TTC549 (cell line): ENCODE measurements around the gene PRR5.

Experiments used
- FAIRE-seq: peaks from 2 replicates; lab custom pipeline; 2012; peaks lifted over from hg19 to GRCh38; lab: Jason Lieb, UNC

Gene PRR5

GRCh38 chr22:44758344-44758973, 56.5 kb downstream of the PRR5 start:
- FAIRE-seq: no peak

GRCh38 chr22:44759001-44759400, 57.0 kb downstream of the PRR5 start:
- FAIRE-seq: no peak

GRCh38 chr22:44759430-44760310, 57.7 kb downstream of the PRR5 start:
- FAIRE-seq: no peak

- FAIRE-seq: no peak
These were observed 58.5 kb downstream of the PRR5 start for GRCh38 chr22:44760476-44760875.

- no peak for FAIRE-seq
These were observed 59.0 kb downstream of the PRR5 start for GRCh38 chr22:44761025-44761424.

GRCh38 chr22:44764373-44764772, 62.4 kb downstream of the PRR5 start:
- FAIRE-seq: no peak

GRCh38 chr22:44764974-44765373, 63.0 kb downstream of the PRR5 start:
- no peak for FAIRE-seq

GRCh38 chr22:44765571-44766285, 63.7 kb downstream of the PRR5 start:
- no peak for FAIRE-seq

GRCh38 chr22:44773082-44773481, 71.1 kb downstream of the PRR5 start:
- no peak for FAIRE-seq

- no peak for FAIRE-seq
These were observed 73.9 kb downstream of the PRR5 start for GRCh38 chr22:44775862-44776261.

- no peak for FAIRE-seq
These were observed 74.8 kb downstream of the PRR5 start for GRCh38 chr22:44776605-44777363.

- no peak for FAIRE-seq
These were observed 75.4 kb downstream of the PRR5 start for GRCh38 chr22:44777364-44777755.

GRCh38 chr22:44780876-44781449, 79.0 kb downstream of the PRR5 start:
- FAIRE-seq: no peak

- no peak for FAIRE-seq
These were observed 80.5 kb downstream of the PRR5 start for GRCh38 chr22:44782363-44782963.

- FAIRE-seq: no peak
These were observed 81.1 kb downstream of the PRR5 start for GRCh38 chr22:44783091-44783490.

GRCh38 chr22:44783581-44783980, 81.6 kb downstream of the PRR5 start:
- FAIRE-seq: no peak

- FAIRE-seq: no peak
These were observed 84.1 kb downstream of the PRR5 start for GRCh38 chr22:44786136-44786535.

GRCh38 chr22:44786610-44787009, 84.6 kb downstream of the PRR5 start:
- no peak for FAIRE-seq
